Tibial artery (tissue), 4 donors: ENCODE data around the gene HSPB1.

Experiments used
- DNase-seq, 2 donors: peaks; one replicate each; pipeline ENCODE4 v3.0.0-alpha.2; 2019
- H3K27ac ChIP-seq, 2 donors: fragments of 200-600 bp; sonication (generic) in 1 of 2; 1 replicate in 1 of 2; 2 replicates in 1 of 2; pipeline ENCODE4 v1.5.1; 2018 to 2019; ENCODE audit warnings: mild to moderate bottlenecking in 1 of 2
- H3K27me3 ChIP-seq, 2 donors: fragments of 200-600 bp; sonication (generic) in 1 of 2; one replicate each; pipeline versions ENCODE4 v1.5.1 to v1.6.0; 2016 to 2019
- H3K36me3 ChIP-seq, 3 donors: fragments of 200-600 bp; sonication (generic) in 2 of 3; one replicate each; pipeline ENCODE4 v1.5.1; 2016 to 2019; ENCODE audit warnings: mild to moderate bottlenecking in 2 of 3
- H3K4me1 ChIP-seq, 4 donors: fragments of 200-600 bp; sonication (generic) in 2 of 4; 1 replicate in 3 of 4; 2 replicates in 1 of 4; pipeline ENCODE4 v1.5.1; 2016 to 2019
- H3K4me3 ChIP-seq, 2 donors: fragments of 200-600 bp; sonication (generic) in 1 of 2; 1 replicate in 1 of 2; 2 replicates in 1 of 2; pipeline ENCODE4 v1.5.1; 2018 to 2019; ENCODE audit warnings: mild to moderate bottlenecking in 2 of 2
- H3K9me3 ChIP-seq, 3 donors: fragments of 200-600 bp; sonication (generic) in 1 of 3; one replicate each; pipeline ENCODE4 v1.5.1; 2016 to 2019
- intact Hi-C: fragments of 100-400 bp; cut with DNase I; formaldehyde crosslinking; loops from one replicate; pipeline ENCODE4 v1.15.0; 2023; ENCODE audit warnings: low total_unique reads
- TF ChIP-seq, protein P1 (sequence below), 2 experiments: fragments of 200-600 bp in 1 of 2; fragments of 450-650 bp in 1 of 2; IDR thresholded peaks; one replicate each; pipeline ENCODE4 v1.5.1; 2017 to 2019; ENCODE audit warnings: antibody characterized with exemption in 2 of 2, mild to moderate bottlenecking in 1 of 2, moderate library complexity in 1 of 2

The HSPB1 gene

GRCh38 chr7:76352193-76352592 is 49.7 kb downstream of the HSPB1 start:
- no peak for DNase-seq

DNA sequence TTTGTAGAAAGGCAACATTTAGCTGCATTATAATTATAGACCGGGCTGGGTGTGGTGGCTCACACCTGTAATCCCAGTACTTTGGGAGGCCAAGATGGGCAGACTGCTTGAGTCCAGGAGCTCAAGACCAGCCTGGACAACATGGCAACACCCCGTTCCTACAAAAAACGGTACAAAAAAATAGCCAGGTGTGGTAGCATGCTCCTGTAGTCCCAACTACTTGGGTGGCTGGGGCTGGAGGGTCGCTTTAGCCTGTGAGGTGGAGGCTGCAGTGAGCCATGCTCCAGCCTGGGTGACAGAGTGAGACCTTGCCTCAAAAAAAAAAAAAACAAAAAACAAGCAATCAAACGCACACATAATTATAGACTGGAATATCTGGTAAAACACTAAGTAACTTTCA is 51.3 kb downstream of the HSPB1 start:
- Histone ChIP-seq H3K36me3 (peaks cover 17 to 22% (median 18%) of the 10 kb centered on the region in 3 donors), H3K4me3 (no peak overlapping the region), H3K9me3 (no peaks in the 10 kb centered on the region), H3K27me3 (no peaks in the 10 kb centered on the region), H3K27ac (no peak overlapping the region), H3K4me1 (peaks cover 0 to 68% (median 15%) of the 10 kb centered on the region in 4 donors)
- DNase-seq = no peak
- TF ChIP-seq, protein P1, sequence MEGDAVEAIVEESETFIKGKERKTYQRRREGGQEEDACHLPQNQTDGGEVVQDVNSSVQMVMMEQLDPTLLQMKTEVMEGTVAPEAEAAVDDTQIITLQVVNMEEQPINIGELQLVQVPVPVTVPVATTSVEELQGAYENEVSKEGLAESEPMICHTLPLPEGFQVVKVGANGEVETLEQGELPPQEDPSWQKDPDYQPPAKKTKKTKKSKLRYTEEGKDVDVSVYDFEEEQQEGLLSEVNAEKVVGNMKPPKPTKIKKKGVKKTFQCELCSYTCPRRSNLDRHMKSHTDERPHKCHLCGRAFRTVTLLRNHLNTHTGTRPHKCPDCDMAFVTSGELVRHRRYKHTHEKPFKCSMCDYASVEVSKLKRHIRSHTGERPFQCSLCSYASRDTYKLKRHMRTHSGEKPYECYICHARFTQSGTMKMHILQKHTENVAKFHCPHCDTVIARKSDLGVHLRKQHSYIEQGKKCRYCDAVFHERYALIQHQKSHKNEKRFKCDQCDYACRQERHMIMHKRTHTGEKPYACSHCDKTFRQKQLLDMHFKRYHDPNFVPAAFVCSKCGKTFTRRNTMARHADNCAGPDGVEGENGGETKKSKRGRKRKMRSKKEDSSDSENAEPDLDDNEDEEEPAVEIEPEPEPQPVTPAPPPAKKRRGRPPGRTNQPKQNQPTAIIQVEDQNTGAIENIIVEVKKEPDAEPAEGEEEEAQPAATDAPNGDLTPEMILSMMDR (IDR thresholded peaks at IDR 0.05) = no peak
- intact Hi-C loops = no loop called here

More at GRCh38 chr7:76352193-76352592, 49.7 kb downstream of the HSPB1 start:
- H3K9me3 ChIP-seq = no peaks in the 10 kb centered on the region
- TF ChIP-seq, protein P1 (IDR thresholded peaks at IDR 0.05) = no peak
- no peaks in the 10 kb centered on the region for H3K27me3 ChIP-seq
- no peak overlapping the region for H3K27ac ChIP-seq
- H3K36me3 ChIP-seq = peaks cover 23 to 30% (median 26%) of the 10 kb centered on the region in 3 donors
- no peak overlapping the region for H3K4me3 ChIP-seq
- peaks cover 0 to 71% (median 13%) of the 10 kb centered on the region in 4 donors for H3K4me1 ChIP-seq
- intact Hi-C loops = no loop called here
